Ovary (tissue), 9 donors: ENCODE measurements around the gene RAPSN. TPM values are rescaled to one million over a fixed set of nuclear protein-coding genes. Genes with fewer than 3 reads are reported as not detected.

ENCODE experiments used
- DNase-seq, 5 donors: peaks; one replicate each; pipeline ENCODE4 v3.0.0-alpha.2; 2019 to 2020
- H3K27ac ChIP-seq, 2 donors: fragments of 200-600 bp; one replicate each; pipeline versions ENCODE4 v1.5.1 to v1.8.0; 2019 to 2022
- H3K27me3 ChIP-seq: fragments of 200-600 bp; one replicate; pipeline ENCODE4 v1.8.0; 2022
- H3K36me3 ChIP-seq: fragments of 200-600 bp; sonication (generic); one replicate; pipeline ENCODE4 v1.5.1; 2019
- H3K4me1 ChIP-seq: one replicate; pipeline ENCODE4 v1.8.1; 2013; ENCODE audit warnings: mild to moderate bottlenecking, moderate library complexity; ENCODE audit not compliant: insufficient read depth
- H3K4me3 ChIP-seq: fragments of 200-600 bp; sonication (generic); one replicate; pipeline ENCODE4 v1.5.1; 2017
- H3K9me3 ChIP-seq, 2 donors: fragments of 200-600 bp in 1 of 2; sonication (generic) in 1 of 2; one replicate each; pipeline versions ENCODE4 v1.5.1 to v1.8.1; 2013 to 2019; ENCODE audit warnings: mild to moderate bottlenecking in 1 of 2, moderate library complexity in 1 of 2
- EP300 ChIP-seq: sonication (generic); formaldehyde crosslinking; IDR thresholded peaks from one replicate; pipeline ENCODE4 v1.6.1; 2017; ENCODE audit warnings: antibody characterized with exemption
- POLR2A ChIP-seq: fragments of 450-650 bp; IDR thresholded peaks from one replicate; pipeline ENCODE4 v1.6.1; 2017; ENCODE audit warnings: antibody characterized with exemption, mild to moderate bottlenecking, moderate library complexity
- WGBS, 3 donors: extraction: QIAGEN DNeasy Blood & Tissue Kit in 1 of 3; methylation state at CpG; one replicate each; pipeline versions ENCODE4 v1.1.5 to v1.1.7; 2013 to 2017; 5-methylcytosine and 5-hydroxymethylcytosine counted together
- intact Hi-C, 4 donors: fragments of 100-400 bp; cut with DNase I; formaldehyde crosslinking; loops; one replicate each; pipeline versions ENCODE4 v1.11.0 to v1.15.1; 2022 to 2023
- polyA plus RNA-seq, 2 donors: library from polyadenylated mRNA; stranded (reverse); fragments of 200-250 nt in 1 of 2; fragments of 350-450 nt in 1 of 2; fragmentation: Illumina TruSeq in 1 of 2; extraction: RNeasy Lipid Tissue Mini Kit (QIAGEN cat#74804) in 1 of 2; gene quantifications; one replicate each; pipeline ENCODE4 v1.2.3, GENCODE V29; 2013 to 2014
- total RNA-seq, 7 donors: library from RNA; depleted of rRNA in 2 of 7; stranded (reverse); fragments of >200 nt in 2 of 7; fragmentation: NEBNext Ultra II Directional in 3 of 7; extraction: Animal tissue kit (Norgen Biotek cat#: 25700) in 3 of 7; gene quantifications; one replicate each; pipeline versions ENCODE4 v1.1.0 to v1.2.4, GENCODE V29; 2016 to 2023
- TF ChIP-seq, protein P1 (sequence below), 3 donors: fragments of 450-650 bp in 2 of 3; fragments of 200-600 bp in 1 of 3; IDR thresholded peaks; one replicate each; pipeline versions ENCODE4 v1.5.1 to v1.8.0; 2016 to 2022; ENCODE audit warnings: antibody characterized with exemption in 3 of 3, mild to moderate bottlenecking in 1 of 3
- donor health status: DM: no; HTN: no; CAD: no; lungs with moderate emphysema.
- donor health status: DM: no; HTN: no; CAD: no.
- donor health status: Bipolar disorder and iron deficiency.
- donor health status: DM: yes; HTN: yes; CAD: no.
- donor health status: DM: no; HTN: no; CAD: no.
- donor health status: DM: yes; HTN: yes; CAD: no.

The RAPSN gene
- total and polyA plus RNA-seq, 9 donors, result 0.08 to 0.43 (median 0.28) TPM; not detected in 5

DNA sequence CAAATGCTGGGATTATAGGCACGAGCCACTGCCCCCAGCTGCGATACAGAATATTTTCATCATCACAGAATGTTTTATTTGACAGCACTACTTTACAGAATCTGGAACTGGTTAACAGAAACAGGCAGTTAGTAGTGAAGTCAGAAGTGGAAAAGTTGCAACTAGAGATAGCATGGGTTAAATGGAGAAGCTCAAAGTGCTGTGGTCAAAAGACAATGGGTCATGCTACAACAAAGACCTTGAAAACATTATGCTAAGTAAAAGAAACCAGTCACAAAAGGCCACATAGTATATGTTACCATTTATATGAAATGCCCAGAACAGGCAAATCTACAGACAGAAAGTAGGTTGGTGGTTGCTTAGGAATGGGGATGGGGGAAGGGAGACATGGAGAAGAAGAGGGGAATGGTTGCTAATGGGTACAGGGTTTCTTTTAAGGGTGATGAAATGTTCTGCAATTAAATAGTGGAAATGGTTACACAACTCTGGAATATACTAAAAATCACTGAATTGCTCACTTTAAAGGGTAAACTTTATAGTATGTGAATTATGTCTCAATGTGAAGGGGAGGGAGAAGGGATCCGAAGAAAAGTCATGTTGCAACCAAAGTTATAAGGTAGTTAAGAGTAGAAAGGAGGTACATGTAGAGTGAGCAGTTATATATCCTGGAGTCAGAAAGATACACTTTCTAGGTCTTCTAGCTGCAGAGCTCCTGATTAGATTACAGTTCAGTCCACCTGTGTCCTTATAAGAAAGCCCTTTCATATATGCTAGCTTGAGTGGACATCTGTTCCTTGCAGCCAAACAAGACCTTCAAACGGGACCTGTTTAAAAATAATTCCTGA is 46.3 kb upstream of the RAPSN start:
- intact Hi-C loops, result no loop called here
- TF ChIP-seq, protein P1, sequence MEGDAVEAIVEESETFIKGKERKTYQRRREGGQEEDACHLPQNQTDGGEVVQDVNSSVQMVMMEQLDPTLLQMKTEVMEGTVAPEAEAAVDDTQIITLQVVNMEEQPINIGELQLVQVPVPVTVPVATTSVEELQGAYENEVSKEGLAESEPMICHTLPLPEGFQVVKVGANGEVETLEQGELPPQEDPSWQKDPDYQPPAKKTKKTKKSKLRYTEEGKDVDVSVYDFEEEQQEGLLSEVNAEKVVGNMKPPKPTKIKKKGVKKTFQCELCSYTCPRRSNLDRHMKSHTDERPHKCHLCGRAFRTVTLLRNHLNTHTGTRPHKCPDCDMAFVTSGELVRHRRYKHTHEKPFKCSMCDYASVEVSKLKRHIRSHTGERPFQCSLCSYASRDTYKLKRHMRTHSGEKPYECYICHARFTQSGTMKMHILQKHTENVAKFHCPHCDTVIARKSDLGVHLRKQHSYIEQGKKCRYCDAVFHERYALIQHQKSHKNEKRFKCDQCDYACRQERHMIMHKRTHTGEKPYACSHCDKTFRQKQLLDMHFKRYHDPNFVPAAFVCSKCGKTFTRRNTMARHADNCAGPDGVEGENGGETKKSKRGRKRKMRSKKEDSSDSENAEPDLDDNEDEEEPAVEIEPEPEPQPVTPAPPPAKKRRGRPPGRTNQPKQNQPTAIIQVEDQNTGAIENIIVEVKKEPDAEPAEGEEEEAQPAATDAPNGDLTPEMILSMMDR (IDR thresholded peaks at IDR 0.05), result no peak
- TF ChIP-seq EP300, result no peak
- no peak for TF ChIP-seq POLR2A
- Histone ChIP-seq H3K4me3 (no peak overlapping the region), H3K4me1 (peaks cover 3% of the 10 kb centered on the region), H3K27ac (no peak overlapping the region), H3K27me3 (no peaks in the 10 kb centered on the region), H3K9me3 (no peaks in the 10 kb centered on the region), H3K36me3 (no peaks in the 10 kb centered on the region)
- WGBS, 3 donors, result 62 to 67% (median 66%) methylated on average over 4 of the region's 4 CpGs
- no peak for DNase-seq

DNA sequence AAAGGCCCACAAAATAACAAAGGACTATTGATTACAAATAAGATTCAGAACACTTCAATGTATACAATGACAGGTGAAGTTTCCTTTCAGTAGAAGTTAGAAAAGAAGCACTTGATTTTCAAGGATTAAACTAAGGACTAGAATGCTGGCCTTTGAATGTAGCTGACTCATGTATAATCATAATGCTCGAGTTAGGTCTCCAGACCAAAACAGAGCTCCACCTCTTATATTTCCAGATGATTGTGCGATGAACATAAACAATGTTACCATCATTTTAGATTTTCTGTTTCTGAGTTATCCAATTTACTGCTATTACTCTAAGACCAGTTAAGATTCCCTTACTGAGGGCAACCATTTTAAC is 40.4 kb upstream of the RAPSN start:
- Histone ChIP-seq H3K4me1 (peaks cover 3% of the 10 kb centered on the region), H3K4me3 (no peak overlapping the region), H3K27ac (no peak overlapping the region), H3K9me3 (no peaks in the 10 kb centered on the region), H3K36me3 (no peaks in the 10 kb centered on the region), H3K27me3 (no peaks in the 10 kb centered on the region)
- intact Hi-C loops, result loop anchor here in 1 of 4 donors (10.0 kb wide), 1 partner anchor 55 kb away; no protein-coding TSS in a partner anchor
- TF ChIP-seq, protein P1 (IDR thresholded peaks at IDR 0.05), result no peak
- TF ChIP-seq EP300 (no peak), POLR2A (no peak)
- DNase-seq, result no peak
- WGBS, 3 donors, result 48 to 65% (median 62%) methylated on average over 2 of the region's 2 CpGs

DNA sequence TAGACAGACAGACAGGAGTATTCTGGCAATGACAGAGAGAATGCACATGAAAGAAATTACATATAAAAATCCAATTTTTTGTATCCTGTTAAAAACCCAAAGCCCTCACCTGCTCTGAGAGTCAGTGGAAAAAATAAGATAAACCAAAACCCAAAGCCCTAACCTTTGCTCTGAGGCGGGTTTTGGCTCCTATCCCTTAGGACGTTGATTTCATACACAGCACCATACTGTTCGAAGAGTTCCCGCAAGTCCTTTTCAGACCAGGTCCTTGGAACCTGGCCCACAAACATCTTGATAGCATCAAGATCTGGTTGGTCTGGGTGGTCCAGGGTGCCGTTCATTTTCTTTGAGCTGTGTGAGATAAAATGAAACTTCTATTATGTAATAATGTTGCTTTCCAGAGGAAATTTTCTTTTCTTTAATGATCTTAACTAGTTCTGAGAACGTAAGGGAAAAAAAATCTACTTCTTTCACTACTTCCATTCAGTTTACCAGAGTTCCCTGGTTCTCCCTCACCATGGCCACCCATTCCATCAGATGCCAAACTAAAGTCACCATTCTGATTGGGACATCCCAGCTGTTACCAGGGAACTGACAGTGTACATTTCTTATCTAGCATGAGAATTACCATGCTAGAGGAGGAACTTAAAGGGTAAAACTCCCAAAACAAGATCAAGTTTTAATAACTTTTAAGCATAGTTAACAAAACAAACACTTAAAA is 39.9 kb upstream of the RAPSN start:
- no peaks in the 10 kb centered on the region for H3K36me3 ChIP-seq
- intact Hi-C loops, result loop anchor here in 1 of 4 donors (10.0 kb wide), 1 partner anchor 56 kb away; no protein-coding TSS in a partner anchor
- no peaks in the 10 kb centered on the region for H3K27me3 ChIP-seq
- no peak for DNase-seq
- whole genome bisulfite sequencing, 3 donors, result 49 to 55% (median 52%) methylated on average over 6 of the region's 6 CpGs
- TF ChIP-seq POLR2A (no peak), EP300 (no peak)
- TF ChIP-seq, protein P1 (IDR thresholded peaks at IDR 0.05), result no peak
- no peak overlapping the region for H3K27ac ChIP-seq
- H3K9me3 ChIP-seq, result no peaks in the 10 kb centered on the region
- no peak overlapping the region for H3K4me3 ChIP-seq
- peaks cover 3% of the 10 kb centered on the region for H3K4me1 ChIP-seq

DNA sequence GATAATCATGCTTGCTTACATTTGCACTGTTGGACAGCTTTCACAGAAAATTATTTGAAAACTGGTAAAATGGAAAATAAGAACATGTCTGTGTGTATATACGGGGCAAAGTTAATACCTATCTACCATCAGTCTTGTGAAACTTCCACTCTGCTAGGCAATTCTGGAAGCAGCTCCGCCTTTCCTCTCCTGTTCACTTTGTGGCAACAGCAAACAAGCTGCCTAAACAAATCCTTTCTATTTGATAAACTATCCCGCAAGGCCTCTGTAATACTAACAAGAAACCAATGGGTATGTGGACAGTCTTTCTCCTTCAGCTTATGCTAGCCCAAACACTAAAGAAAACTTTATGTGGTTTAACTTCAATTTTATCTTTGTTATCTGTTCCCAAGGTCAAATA is 39.2 kb upstream of the RAPSN start:
- WGBS, 3 donors, result 31 to 66% (median 40%) methylated on average over 3 of the region's 3 CpGs
- TF ChIP-seq EP300 (no peak), POLR2A (no peak)
- TF ChIP-seq, protein P1 (IDR thresholded peaks at IDR 0.05), result no peak
- Histone ChIP-seq H3K27me3 (no peaks in the 10 kb centered on the region), H3K4me3 (no peak overlapping the region), H3K9me3 (no peaks in the 10 kb centered on the region), H3K36me3 (no peaks in the 10 kb centered on the region), H3K4me1 (peaks cover 3% of the 10 kb centered on the region), H3K27ac (no peak overlapping the region)
- intact Hi-C loops, result loop anchor here in 1 of 4 donors (10.0 kb wide), 1 partner anchor 57 kb away; no protein-coding TSS in a partner anchor
- DNase-seq, result no peak
